NCI-H187 treated with DMSO at 0.1 percent for 48 hours (cell line): Measurements from ENCODE around the gene TMCO1.
A peak's percentile ranks its signal among the peaks of the same experiment; 100 is the strongest.
"Not testable (repeated sequence)": the region's sequence is repeated elsewhere in the genome, so short reads cannot be mapped to it uniquely, and the experiment has no call there.

Source experiments
- DNase-seq: peaks from one replicate; lab custom pipeline; 2025; lab: John Stamatoyannopoulos, UW

TMCO1 gene, protein sequence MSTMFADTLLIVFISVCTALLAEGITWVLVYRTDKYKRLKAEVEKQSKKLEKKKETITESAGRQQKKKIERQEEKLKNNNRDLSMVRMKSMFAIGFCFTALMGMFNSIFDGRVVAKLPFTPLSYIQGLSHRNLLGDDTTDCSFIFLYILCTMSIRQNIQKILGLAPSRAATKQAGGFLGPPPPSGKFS

DNA sequence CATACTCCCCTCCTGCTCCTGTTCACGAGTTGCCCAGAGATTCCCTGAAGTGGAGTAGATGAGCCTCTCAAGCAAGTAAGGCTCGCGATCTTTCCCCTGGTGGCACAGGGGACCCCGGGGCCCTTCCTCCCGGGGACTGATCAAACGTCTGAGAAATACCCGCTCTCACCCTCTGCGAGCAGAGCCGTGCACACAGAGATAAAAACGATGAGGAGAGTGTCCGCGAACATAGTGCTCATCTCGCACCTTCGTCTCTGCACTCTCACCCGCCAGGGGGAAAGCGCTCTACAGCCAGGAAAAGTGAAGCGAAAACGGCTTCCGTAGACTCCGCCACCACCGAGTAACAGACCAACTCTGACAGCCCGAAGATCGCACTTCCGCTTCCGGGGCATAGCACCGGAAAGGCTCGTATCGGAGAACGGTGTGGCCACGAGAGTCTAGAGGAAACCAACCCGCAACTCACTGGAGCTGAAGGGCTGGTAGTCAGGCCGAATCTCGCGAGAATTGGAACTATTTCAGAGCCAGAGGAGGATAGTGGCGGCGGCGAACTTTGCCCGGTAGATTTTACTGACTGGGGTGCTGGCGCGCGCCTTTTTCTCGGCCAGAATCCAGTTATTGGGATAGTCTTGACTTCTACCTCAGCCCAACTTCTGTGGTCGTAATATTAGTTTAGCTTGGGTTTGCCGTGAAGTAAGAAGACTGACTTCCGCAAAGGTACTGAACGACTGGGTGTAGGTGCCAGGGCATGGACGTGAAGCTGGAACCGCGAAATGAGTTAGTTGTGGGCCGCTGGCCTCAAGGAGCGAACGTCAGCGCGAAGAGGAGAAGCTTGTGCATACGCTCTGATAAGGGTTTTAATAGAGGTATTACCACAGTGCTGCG is at the start of gene TMCO1:
Gene TMCO1, minus strand, starts transcription at position 356 of the 882 bp plus-strand sequence. Its CDS starts 117 bp downstream, at position 239.
- DNase-seq, result peak; percentile 97

DNA sequence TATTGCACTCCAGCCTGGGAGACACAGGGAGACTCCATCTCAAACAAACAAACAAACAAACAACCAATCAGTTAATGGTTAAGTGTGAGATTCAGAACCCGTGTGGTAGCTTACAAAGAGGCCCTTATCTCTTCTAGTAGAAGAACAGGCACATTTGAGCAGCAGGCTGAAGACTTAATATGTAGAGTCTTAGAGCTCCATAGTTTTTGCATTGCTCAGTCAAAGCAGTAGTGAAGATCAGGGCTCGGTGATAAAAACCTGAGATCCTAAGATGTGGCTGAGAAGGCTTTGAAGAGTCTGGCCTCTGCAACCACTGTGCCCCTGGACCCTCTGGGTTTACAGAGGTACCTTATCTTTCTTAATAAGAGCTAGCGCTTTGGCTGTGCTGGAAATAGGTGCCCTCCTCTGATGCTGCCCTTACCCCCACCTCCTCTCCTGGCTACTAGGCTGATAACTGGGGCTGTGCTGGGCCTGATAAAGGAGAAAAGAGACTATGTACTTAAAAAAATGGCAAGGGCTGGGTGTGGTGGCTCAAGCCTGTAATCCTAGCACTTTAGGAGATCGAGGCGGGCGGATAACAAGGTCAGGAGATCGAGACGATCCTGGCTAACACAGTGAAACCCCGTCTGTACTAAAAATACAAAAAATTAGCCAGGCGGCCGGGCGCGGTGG is 48.3 kb upstream of the TMCO1 start:
- DNase-seq, result no peak

DNA sequence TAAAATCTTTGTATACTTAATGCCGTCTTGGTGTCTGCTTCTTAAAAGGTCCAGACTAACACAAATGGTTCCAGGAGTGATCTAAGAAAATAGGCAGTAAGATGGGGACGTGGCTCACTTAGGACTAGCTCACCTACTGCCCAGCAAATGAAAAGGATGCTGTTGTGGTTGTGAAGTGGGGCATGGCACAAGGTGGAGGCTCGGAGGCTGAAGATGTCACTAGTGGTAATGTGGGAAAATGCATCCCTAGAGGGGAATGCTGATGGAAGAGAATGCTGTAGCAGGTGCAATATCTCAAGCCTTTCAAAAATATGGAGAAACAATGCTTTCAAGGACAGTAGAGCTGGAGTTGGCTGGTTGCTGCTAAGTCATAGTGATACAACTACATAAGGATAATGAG is 47.5 kb upstream of the TMCO1 start:
- no peak for DNase-seq

DNA sequence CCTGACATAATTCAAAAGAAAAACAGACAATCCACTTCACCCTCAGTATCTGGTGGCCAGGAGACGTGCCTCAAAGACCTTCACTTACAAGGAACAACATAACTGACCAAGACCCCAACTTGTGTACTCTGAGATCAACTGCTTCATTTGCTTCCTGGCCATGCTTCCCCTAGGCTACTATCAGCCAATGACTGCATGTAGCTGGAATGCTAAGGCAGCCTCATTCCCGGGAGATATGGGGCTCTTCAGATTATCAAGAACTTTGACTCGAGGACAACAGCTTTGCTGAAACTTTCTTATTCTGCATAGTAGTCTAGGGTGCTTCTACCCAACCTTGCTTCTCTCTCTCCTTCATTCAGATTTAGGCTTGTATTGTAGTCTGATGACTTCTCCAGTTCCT is 47.1 kb upstream of the TMCO1 start:
- no peak for DNase-seq

DNA sequence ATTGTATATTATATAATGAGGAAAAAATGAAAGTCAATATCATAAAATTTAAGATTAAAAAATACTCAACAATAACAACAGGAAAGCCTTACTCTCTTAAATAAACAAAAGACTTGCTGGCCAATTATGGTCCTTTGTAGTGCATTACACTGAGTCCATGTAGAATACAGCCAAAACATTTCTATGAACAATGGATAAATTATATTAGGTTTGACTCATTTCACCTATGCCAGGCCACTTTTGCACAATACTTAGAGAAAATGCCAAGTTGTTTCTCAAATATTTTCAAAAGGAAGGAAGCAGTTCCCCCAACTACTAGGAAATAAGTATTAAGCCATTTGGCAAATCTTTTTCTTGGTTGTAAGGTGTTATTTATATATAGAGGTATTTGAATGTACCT is 38.9 kb upstream of the TMCO1 start:
- no peak for DNase-seq

DNA sequence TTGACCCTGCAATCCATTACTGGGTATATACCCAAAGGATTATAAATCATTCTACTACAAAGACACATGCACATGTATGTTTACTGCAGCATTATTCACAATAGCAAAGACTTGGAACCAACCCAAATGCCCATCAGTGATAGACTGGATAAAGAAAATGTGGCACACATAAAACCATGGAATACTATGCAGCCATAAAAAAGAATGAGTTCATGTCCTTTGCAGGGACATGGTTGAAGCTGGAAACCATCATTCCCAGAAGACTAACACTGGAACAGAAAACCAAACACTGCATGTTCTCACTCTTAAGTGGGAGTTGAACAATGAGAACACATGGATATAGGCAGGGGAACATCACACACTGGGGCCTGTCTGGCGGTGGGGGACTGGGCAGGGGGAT is 35.8 kb upstream of the TMCO1 start:
- not testable (repeated sequence) for DNase-seq

DNA sequence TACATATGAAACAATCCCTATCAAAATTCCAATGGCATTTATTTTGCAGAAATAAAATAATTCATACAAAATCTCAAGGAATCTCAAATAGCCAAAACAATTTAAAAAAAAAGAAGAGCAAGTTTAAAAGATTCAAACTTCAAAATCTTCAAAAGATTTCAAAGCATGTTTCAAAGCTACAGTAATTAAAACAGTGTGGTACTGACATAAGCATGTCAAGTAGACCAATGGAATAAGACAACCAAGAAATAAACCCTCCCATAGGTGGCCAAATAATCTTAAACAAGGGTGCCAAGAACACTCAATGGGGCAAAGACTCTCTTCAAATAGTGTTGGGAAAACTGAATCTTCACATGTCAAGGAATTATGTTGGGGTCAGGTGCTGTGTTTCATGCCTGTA is 30.7 kb upstream of the TMCO1 start:
- no peak for DNase-seq

DNA sequence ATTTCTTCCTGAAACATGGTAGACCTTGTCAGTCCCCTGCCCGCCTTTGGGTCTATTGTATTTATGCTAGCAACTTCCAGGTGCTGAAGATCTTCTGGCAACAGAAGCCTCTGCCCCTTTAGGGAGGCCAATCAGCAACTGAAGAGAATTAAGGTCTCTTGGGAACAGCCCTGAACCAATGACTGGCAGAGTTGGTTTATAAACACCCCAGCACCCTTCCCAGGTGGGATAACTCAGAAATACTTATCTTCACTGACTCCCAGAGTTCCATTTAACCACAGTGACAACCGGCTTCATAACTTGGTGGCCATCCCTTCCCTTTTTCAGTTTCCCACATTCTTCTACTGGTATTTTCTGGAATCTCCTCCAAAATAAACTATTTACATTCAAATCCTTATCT is 27.2 kb upstream of the TMCO1 start:
- DNase-seq, result no peak

DNA sequence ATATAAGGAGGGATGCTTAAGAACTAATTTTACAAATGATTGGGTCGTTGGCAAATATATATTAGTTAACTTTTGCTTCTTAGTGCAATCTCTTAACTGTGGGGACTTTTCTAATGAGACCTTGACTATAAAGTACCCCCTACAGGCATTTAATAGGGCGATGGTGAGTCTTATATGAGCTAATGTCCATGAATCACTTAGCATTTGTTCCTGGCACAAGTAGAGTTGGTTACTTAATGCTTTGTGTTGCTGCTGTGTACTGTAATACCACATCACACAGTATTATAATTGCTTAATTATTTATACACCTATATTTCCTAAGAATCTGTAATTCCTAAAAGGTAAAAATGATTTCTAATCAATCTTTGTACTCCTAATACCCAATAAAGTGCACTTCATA is 25.3 kb upstream of the TMCO1 start:
- no peak for DNase-seq

DNA sequence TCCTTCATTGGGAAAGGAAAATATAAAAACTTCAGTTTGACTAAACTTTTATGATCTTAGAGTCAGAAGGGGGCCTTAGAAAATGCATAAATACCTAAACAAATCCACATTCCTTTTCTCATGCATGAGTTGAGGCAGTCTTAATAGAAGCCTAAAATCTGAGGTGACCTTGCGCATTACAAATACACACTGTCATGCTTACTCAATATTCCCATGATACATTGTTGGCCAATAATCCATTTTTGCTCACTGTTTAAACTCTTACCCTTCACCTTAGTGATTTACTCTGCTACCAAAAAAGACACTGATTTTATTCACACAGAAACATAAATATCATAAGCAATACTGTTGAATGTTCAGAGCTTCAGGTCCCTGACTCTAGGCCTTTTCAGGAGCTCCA is 19.1 kb upstream of the TMCO1 start:
- no peak for DNase-seq

DNA sequence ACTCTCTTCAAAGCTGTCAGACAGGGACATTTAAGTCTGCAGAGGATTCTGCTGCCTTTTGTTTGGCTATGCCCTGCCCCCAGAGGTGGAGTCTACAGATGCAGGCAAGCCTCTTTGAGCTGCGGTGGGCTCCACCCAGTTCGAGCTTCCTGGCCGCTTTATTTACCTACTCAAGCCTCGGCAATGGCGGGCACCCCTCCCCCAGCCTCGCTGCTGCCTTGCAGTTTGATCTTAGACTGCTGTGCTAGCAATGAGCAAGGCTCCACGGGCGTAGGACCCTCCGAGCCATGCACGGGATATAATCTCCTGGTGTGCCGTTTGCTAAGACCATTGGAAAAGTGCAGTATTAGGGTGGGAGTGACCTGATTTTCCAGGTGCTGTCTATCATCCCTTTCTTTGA is 14.9 kb upstream of the TMCO1 start:
- DNase-seq, result not testable (repeated sequence)

DNA sequence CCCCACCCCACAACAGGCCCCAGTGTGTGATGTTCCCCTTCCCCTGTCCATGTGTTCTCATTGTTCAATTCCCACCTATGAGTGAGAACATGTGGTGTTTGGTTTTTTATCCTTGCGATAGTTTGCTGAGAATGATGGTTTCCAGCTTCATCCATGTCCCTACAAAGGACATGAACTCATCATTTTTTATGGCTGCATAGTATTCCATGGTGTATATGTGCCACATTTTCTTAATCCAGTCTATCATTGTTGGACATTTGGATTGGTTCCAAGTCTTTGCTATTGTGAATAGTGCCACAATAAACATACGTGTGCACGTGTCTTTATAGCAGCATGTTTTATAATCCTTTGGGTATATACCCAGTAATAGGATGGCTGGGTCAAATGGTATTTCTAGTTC is 9.5 kb upstream of the TMCO1 start:
- DNase-seq, result not testable (repeated sequence)

DNA sequence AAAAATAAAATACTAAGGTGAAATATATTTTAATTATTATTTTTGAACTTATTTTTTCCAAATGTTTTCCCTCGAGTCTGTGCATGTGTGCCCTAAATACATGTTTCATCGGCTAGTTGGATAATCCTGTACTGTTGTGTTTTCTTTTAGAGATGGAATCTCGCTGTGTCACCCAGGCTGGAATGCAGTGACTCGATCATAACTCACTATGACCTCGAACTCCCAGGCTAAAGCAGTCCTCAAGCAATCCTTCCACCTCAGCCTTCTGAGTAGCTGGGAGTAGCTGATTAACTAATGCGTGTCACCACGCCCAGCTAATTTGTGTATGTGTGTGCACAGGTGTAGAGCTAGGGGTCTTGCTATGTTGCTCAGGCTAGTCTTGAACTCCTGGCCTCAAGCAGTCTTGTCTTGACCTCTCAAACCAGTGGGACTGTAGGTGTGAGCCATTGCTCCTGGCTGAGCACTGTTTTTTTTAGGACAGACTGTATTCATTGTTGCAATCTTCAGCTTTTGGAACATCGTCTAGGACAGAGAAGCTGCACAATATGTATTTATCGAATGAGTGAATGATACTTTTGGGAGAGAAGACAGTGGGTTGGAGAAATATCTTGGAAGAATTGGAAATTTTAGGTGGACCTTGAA is 4.8 kb upstream of the TMCO1 start:
- no peak for DNase-seq

DNA sequence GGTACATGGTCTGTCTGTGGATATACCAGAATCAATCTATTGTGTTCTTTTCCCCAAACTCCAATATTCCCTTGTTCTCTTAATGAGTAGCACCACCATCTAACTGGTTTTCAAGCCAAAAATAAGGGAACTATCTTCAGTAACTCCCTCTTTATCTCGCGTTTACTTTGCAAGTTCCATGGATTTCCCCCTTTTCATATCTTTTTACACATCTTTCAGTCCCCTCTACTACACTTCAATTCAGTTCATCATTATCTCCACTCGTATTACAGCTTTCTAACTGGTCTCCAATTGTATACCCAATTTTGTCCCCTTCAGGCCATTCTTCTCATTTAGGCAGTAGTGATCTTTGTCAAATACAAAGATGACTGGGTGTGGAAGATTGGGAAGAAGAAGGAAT is 4.1 kb upstream of the TMCO1 start:
- no peak for DNase-seq

DNA sequence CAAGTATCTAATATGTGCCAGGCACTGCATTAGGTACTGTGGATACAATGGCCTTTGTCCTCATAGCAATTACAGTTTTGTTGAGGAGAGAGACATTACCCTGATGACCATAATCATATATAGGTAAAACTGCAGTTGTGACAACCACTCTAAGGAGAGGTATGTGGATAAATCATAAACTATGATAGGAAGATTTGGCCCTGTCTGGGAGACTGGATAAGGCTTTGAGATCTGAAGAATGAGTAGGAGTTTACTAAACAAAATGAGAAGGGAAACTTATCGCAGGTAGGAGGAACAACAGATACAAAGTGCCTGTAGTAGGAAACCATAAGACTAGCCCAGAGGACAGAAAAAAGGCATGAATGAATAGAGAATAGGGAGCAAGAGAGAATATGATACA is 4.4 kb downstream of the TMCO1 start:
- DNase-seq, result no peak

DNA sequence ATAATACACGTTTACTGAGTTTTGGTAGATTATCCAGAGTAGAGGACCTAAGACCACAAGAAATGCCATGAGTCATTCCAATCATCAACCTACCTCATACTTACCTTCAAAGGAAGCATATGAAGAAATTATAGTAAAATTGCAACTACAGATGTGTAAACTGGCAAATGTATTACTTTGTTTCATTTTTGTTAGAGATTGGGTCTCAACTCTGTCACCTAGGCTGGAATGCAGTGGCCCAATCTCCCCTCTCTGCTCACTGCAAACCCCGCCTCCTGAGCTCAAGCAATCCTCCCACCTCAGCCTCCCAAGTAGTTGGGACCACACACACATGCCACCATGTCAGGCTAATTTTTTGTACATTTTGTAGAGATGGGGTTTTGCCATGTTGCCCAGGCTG is 5.2 kb downstream of the TMCO1 start:
- no peak for DNase-seq

DNA sequence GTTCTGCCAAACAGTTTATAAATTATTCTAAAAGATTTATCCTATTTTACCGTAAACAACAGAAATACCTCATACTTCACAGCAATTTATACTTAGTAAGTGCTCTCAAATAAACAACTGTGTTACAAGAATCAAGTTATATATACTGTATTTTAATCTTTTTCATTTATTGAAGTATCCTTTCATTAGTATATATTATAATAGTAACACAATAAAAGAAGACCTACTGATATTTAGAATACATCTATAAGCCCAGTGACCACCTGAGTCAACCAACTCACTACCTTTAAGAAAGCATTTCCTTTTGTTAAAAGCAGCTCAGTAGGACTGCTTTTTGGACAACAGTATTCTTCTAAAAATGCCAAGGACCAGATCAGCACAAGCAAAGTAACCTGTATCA is 5.9 kb downstream of the TMCO1 start:
- no peak for DNase-seq

DNA sequence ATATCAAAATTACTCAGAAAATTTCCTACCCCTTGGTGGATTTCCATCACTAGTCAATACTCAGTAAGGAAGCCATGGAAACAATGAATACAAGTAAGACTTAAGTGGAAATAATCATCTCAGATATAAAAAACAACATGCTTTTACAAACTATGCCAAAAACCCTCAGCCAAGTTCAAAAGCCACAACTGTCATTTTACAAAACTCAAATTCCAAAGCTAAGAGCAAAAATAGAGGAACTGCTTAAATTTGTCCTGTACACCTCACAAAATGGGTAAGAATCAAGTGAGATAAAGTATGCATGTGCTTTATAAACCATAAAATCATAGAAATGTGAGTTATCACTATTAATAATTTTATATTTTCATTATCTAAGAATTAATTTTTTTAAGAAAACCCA is 9.6 kb downstream of the TMCO1 start:
- no peak for DNase-seq

DNA sequence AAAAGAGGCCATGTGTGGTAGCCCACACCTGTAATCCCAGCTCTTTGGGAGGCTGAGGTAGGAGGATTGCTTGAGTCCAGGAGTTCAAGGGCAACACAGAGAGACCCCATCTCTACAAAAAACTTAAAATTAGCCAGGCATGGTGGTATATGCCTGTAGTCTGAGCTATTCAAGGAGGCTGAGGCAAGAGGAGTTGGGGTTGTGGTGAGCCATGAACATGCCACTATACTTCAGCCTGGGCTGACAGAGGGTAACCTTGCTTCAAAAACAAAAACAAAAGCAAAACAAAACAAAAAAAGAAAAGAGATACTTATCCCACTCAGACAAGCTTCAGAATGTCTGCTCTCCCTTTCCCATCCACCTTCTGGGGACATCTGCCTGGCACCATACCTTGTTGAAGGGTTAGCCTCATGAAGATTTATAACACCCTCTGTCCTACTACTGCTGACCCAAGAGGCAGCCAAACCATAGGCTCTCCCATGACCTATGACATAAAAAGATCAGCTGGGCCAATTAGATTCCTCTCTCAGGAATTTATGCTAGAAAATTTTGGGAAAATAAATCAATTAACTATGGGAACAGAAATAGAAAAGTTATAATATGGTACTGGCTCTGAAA is 13.2 kb downstream of the TMCO1 start:
- DNase-seq, result no peak

DNA sequence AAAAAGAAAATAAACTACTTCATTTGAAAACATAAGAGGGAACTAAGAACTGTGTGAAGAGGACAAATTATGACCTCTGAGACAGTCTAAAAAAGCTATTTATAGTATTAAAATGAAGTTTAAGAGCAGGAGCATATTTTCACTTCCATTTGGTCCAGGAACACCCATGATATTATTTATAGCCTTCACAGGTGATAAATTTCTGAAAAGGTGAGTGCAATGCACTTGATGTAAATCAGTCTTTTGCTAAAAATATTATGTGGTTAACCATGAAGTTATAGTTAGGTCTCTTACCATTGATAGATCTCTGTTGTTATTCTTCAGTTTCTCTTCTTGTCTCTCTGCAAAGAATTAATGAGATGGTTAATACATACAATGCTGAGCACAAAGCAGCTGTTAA is 14.7 kb downstream of the TMCO1 start:
- no peak for DNase-seq

DNA sequence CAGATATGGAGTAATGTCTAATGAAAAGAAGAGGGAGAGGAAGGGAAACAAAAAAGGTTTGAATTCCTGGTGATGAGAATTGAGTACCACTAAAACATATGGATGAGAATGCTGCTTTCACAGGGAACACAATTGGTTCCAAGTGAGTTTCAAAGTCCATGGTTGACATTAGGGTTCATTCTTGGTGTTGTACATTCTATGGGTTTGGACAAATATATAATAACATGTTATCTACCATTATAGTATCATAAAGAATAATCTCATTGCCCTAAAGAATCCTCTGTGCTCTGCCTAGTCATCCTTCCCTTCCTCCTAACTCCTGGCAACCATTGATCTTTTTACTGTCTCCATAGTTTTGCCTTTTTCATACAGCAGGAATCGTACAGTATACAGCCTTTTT is 20.1 kb downstream of the TMCO1 start:
- DNase-seq, result no peak
